SK-N-MC (cell line): ENCODE results near the gene KIAA1671.

Source experiments
- EZH2 ChIP-seq: fragments of 200-600 bp; sonication (generic); IDR thresholded peaks from one replicate; pipeline ENCODE4 v1.6.1; 2017; ENCODE audit warnings: antibody characterized with exemption
- FOXP2 ChIP-seq: optimal IDR thresholded peaks from 2 replicates; pipeline ENCODE3; 2011; ENCODE audit warnings: mild to moderate bottlenecking, moderate library complexity; ENCODE audit not compliant: insufficient read depth; ENCODE audit errors: extremely low read length, control extremely low read depth
- POLR2AphosphoS5 ChIP-seq: IDR thresholded peaks from 2 replicates; pipeline ENCODE4 v1.6.1; 2012; ENCODE audit warnings: mild to moderate bottlenecking, low read depth, low read length, borderline replicate concordance

DNA sequence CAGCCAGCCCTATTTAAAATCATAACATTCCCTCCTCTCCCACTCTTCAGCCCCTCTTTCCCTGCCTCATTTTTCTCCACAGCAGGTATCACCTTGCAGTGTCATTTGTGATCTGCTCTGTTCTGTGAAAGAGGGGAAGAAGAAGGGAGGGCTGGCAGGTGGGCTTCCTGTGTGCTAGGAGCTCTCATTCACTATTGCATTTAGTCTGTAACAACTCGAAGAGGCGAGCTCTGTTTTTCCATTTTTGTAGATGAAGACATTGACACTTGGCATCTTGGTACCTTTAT is 195.1 kb downstream of the KIAA1671 start:
- TF ChIP-seq POLR2AphosphoS5 (no peak), EZH2 (no peak), FOXP2 (no peak)
